ENCODE data around the gene INTS14.
A peak's percentile ranks its signal among the peaks of the same experiment; 100 is the strongest.
"Not testable (repeated sequence)": the region's sequence is repeated elsewhere in the genome, so short reads cannot be mapped to it uniquely, and the experiment has no call there.

Gene INTS14

DNA sequence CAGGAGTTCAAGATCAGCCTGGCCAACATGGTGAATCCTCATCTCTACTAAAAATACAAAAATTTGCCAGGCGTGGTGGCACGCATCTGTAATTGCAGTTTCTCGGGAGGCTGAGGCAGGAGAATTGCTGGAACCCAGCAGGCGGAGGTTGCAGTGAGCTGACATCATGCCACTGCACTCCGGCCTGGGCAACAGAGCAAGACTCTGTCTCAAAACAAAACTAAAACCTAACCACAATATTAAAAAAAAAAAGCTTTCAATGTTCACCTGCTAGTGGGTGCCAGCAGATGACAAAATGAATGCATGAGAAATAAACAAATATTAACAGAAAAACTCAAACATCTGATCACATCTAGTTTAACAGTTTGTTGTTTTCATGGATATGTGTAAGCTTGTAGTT is 19.8 kb upstream of the INTS14 start:
- DNase-seq (ENCODE audit: low spot score) = no peak

DNA sequence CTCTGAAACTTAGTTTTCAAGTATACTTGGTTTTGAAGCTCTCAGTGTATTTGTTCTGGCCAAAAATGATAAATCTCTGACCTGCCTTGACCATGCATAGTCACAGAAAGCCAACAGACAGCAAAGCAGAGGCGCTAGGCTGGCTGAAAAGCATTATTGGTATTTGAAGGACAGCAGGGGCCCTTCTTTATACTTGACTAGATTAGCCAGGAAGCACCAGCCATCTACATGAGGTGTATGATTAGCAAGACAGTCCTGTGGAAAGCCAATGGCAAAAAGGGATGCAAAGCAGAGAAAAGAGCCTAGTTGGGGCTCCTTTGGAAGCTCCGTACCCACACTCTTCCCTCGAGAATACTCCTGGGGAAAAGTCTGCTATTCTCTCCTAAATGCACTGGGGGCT is 18.6 kb upstream of the INTS14 start:
- no peak for DNase-seq (ENCODE audit: low spot score)

DNA sequence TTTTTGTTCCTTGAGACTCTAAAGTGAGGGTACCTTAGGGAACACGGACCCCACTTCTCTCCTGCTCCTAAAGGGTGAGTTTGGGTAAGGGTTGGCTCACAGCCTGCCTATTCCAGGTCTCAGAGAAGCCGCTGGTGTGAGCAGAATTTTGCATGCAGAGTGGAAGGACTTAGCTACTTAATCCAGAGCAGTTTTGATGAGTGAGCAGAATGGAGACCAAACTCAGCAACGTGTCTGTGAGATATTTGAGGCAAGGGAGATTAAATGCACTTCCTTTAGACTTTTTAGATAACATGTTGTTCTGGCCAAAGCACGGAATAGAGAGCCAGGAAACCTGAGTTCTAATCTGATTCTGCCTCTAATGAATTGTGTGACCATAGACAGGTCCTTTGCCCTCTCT is 15.9 kb upstream of the INTS14 start:
- no peak for DNase-seq (ENCODE audit: low spot score)

DNA sequence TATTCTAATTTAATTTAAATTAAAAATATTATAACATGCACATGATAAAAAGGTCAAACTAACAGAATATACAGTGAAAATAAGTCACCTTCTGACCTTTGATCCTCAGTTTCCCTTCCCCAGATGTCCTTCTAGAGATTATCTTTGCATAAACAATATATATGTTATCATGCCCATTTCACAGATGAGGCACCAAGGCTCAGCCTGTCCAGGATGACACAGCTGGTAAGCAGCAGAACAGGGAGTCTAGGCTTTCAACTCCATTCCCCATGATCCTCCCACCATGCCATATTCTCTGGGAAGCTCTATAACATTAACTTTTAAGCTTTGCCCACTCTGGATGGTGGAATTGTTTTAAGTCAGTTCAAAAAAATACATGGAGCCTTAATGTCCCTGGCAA is 12.2 kb upstream of the INTS14 start:
- no peak for DNase-seq (ENCODE audit: low spot score)

DNA sequence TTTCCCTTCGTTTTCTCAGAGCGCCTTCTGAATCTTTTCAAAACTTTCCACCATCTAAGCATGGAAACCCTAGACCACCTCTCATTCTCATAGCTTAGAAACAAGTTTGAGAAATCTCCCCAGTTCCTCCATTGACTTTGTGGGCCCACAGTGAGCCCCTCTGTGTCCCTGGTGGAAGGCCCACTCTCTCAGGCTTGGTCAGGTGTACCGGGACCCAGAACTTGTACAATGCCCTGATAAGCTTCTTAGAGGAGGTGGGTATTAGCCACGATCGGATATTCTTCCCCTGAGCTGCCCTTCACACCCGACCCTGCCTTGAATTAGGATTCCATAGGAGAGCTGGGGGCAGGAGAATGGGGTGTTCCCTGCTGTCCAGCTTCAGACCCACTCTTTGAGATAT is 10.7 kb upstream of the INTS14 start, which contains the start of gene SLC24A1:
TSS of gene SLC24A1 (plus strand) at position 301 of the 400 bp plus-strand sequence. CDS start 2,143 bp downstream, outside the sequence.
- DNase-seq (ENCODE audit: low spot score) = no peak

DNA sequence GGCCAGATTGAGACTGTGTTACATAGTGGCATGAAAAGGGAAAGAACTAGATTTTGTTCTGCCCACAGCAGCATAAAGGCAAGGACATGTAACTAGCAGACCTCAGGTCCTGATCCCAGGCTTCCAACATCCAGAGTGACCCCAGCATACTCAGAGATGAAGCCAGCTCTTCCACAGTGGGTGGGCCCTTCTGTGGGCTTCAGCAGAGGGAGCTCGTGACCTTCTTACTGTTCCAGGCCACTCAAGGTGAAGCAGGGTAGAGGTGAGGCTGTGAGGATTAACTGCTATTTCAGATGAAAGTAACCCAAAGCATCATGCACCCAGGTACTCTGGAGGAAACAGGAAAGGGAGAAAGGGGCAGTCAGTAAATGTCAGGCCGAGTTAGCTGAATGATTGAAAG is 9.9 kb upstream of the INTS14 start:
- DNase-seq (ENCODE audit: low spot score) = no peak

DNA sequence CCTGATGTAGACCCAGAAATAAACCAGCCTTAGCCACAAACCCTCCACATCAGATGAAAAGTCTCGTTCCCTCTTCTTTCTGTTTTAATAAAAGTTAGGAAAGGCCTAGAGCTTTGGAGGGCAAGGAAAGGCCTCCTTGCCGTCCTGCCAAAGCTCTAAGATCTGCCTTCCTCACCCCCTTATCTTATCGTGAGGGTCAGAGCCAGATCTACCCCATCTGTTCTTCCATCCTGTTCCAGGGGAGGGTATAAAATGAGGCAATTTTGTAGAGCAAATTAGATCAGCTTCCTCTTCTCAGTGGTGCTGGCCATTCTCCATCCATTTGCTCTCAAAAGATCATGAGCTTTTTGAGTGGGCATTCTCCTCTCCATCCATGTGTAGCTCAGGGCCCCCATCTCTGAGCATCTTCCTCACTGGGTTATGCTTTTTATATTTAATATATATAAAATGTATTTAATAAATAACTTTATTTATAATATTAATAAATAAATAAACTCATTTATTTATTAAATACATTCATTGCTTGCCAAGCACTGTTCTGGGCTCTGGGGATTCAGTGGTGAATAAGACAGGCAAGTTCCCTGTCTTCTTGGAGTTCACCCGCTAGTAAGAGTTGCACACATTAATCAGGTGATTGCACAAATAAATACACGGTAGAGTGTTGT is 8.8 kb upstream of the INTS14 start:
- DNase-seq (ENCODE audit: low spot score) = no peak

DNA sequence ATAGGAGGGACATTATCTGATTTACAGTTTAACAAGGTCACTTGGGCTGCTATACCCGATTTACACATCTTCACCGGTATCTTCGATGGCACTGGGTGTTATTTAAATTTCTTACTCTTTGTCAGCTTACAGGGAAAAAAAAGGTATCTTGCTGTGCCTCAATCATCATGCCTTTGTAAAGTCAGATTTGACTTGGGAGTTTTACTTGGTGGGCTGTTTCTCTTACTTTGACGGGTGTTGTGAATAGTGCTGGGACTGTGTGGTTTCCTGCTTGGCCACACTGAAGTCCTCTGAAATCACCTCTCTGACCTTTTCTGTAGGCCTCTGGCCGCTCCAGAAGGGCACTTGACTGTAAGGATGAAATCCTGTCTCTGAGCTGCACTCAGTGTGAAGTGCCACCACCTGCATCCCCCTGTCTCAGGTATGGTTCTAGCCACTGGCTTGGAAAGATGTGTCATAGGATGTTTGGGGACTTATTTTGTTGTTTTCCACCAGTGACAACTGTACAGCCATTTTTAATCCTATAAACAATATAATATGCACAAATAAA is 7.7 kb upstream of the INTS14 start:
- DNase-seq (ENCODE audit: low spot score) = no peak

DNA sequence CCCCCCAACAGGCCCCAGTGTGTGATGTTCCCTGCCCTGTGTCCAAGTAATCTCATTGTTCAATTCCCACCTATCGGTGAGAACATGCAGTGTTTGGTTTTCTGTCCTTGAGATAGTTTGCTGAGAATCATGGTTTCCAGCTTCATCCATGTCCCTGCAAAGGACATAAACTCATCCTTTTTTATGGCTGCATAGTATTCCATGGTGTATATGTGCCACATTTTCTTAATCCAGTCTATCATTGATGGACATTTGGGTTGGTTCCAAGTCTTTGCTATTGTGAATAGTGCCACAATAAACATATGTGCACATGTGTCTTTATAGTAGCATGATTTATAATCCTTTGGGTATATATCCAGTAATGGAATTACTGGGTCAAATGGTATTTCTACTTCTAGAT is 5.0 kb upstream of the INTS14 start:
- not testable (repeated sequence) for DNase-seq (ENCODE audit: low spot score)

DNA sequence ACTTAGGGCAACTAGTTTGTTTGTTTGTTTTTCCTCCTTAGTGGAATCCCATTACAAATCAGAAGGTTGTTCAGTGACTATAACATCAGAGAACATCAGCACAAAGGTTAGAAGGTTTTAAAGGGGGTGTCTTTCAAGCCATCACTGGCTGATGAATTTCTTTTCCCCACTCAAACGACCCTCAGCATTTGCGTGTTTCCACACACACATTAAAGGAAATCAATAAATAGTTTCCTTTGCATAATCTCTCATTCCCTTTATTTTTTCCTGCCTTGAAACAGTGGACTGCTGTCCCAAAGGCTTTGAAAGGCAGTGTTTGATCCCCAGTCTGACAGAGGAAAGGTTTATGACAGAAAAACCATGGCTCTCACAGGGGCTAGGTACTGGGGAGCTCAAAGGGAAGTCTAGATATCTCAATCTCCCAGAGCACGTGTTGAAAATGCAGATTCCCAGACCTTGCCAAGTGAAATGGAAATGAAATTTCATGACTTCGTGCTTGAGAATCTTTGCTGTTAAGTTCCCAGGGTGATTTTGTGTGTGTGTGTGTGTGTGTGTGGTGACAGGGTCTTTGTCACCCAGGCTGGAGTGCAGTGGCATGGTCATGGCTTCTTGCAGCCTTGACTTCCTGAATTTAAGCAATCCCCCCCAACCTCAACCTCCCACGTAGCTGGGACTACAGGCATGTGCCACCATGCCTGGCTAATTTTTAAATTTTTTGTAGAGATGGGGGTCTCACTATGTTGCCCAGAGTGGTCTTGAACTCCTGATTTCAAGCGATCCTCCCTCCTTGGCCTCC is 2.2 kb upstream of the INTS14 start:
- no peak for DNase-seq (ENCODE audit: low spot score)

DNA sequence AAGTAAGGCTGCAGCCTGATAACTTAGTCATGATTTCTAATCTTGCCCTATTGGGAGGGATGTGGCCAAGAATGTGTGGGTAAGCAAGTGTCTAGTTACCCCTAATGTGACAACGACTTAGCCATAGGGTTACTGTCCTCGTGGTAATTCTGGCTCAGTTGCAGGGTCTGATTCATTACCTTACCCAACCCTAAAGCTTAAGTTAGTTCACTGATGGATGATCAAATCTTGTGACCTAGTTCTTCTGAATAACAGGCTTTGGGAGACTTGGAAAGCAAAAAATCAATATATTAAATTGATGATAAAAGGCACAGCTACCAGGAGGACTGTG is 1.6 kb upstream of the INTS14 start:
- no peak for DNase-seq (ENCODE audit: low spot score)

DNA sequence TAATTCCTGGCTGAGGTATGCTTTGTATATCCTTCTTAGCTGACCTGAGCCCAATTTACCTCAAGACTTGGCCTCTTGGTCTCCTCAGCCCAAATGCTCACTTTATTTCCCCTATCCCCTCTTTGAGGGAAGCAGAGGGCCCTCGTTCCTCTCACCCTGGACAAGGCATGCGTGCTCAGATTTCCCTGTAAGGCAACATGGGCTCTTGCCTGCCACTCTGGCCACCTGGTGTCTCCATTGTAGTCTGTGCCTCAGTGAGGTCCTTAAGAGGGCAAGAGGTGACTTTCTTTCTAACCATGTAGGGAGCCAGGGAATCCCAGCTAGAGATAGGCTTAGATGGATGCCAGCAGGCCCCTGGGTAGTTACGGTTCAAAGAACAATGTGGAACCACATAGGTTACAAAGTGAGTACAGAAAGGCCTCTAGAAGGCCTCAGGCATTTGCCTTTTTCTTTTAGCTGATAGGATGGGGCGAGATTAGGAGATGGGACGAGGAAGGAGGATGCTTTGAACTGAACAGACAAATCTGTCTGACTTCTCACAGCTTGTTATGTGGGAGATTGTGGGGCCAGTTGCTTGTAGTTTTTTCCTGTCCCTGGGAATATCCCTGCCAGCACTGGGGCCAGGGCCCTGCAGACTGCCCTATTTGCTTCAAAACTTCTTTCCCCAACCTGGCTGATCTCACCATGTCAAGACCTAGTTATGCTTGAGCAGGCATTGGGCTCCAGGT is 1.1 kb upstream of the INTS14 start:
- DNase-seq (ENCODE audit: low spot score) = no peak

DNA sequence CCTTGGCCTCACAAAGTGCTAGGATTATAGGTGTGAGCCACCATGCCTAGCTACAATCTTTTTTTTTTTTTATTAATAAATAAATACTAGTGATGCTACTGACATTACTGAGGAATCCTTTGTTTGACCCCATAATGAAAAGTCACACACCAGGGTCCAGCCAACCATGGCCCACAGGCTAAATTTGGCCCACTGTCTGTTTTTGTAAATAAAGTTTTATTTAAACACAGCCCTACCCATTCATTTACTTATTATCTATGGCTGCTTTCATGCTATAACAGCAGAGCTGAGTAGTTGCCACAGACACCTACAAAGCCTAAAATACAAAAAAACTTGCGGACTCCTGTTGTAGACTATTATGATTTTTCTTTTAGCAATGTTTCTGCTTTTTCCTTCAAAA is 7.4 kb downstream of the INTS14 start:
- no peak for DNase-seq (ENCODE audit: low spot score)

DNA sequence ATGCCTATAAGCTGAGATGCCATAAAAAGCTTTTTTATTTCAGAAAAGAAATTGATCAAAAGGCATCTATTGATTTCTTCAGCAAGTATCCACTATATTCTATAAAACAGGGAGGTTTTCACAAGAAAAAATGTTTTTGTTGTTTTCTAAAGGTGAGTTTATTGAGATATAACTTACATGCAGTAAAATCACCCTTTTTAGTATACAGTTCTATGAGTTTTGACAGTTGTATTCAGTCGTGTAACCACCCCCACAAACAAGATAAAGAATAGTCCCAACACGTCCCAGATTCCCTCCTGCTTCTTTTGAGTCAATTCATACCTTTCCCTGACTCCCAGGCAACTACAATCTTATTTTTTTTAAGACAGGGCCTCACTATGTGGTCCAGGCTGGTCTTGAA is 7.8 kb downstream of the INTS14 start:
- DNase-seq (ENCODE audit: low spot score) = no peak

DNA sequence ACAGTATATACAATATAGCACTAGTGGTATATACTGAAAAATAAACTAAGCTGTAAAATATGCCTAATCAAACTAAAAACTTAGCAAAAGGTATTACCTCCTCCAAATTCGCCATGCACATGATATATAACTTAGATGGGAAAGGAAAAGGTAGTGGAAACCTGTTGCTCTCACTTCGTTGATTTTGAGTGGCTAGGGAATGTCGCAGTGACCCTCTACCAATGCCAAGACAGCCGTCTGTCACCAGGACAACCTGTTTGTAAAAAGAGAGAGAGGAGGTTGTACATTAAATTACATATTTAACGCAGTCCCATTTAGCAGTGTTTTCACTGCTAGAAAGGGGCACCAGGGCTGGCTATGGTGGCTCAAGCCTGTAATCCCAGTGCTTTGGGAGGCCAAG is 11.3 kb downstream of the INTS14 start:
- DNase-seq (ENCODE audit: low spot score) = no peak

DNA sequence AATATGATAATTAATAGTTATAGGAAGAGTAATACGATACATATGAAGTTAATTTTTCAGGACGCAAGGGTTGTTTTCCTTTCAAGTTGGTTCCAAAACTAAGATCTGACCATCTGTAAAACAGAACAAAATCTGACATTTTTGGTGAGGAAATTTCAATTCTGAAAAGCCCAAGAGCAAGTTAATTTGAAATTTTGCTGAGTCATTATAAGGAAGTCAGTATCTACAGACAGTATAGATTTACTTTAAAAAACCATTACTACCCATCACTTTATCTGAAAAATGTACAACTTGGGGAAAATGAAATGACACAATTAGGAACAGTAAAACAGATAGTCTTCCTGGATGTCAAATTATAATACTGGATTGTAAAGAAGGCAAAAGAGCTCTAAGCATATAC is 12.5 kb downstream of the INTS14 start:
- DNase-seq (ENCODE audit: low spot score) = no peak

DNA sequence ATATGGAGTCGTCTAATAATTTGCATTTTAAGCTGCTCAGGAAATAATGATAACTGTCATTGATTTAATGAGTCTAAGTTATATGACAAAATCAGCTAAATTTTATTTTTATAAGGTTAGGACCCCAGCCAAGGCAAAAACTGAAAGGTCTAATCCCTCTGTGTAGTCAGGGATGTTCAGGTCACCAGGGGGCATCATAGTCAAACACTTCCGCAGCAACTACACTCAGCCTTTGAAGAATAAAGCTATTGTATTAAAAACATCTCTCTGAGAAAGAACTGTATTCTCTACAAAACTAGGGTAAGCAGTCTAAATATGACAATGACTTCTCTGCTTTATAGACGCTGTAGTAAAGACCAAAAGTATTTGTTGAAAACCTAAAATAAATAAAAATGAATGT is 15.0 kb downstream of the INTS14 start:
- DNase-seq (ENCODE audit: low spot score) = peak; percentile 76

DNA sequence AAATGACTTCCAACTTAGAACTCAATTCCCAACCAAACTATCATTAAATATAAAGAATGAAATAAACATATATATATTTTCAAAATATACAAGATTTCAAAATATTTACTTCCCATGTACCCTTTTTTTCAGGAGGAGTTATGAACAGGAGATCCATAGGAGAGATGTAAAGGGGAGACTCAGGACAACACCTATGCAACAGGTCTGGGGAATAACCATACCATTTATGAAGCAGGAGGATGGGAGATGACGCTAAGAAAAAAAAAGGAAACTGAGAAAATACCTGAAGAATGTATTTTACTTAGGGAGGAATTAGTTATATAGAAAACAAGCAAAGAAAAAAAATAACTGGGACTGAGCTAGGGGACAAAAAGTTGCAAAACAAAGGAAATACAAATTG is 23.8 kb downstream of the INTS14 start:
- DNase-seq (ENCODE audit: low spot score) = no peak

DNA sequence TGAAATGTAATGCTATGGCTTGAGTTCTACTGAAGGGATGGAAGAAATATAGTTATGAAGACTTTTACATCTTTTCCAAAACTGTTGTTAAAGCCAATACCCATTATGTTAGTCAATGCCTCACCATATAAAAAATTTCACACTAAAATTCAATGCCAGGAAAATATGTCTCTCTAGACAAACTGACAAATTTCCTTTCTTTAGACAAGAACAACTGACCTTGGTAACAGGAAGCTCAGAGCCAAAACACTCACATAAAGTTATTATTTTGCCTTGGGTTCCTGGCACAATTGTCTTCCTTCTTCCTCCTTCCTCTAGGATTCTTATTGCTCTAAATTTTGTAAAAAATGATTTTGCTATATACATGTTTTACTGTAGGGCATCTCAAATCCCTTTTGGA is 26.7 kb downstream of the INTS14 start:
- no peak for DNase-seq (ENCODE audit: low spot score)

DNA sequence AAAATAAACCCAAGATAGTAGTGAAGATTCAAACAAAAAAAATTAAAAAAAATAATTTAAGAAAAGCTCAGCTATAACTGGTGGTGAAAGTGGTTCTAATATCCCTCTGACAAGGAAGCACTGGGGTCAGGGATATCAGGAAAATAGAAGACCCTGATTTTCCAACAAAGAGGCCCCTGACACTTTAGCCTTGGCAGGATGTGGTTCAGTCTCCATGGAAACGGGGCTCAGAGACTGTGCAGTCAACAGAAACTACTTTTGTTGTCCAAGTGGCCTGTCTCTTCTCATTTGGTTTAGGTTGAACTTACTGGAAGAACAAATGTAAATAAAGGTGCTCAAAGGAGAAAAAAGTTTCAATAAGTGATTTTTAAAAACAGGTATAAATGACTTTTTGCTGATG is 27.2 kb downstream of the INTS14 start:
- DNase-seq (ENCODE audit: low spot score) = no peak

DNA sequence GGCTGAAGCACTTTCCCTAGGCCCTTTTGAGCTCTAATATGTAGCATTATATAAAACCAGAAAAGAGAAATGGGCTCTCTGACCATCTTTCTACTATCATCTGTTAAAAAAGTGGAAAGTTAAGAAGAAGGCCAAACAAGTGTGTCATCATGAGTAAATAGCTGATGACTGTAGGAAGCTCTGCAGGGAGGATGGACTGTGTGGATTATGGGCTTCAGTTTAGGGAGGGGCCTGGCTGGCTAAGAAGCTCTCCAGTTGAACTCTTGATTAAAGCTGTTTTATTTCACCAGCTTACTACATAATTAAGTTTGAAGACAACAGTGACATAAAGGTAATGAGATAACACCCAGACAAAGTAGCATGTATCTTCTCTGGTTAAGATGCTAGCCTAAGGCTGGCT is 30.6 kb downstream of the INTS14 start:
- DNase-seq (ENCODE audit: low spot score) = no peak

DNA sequence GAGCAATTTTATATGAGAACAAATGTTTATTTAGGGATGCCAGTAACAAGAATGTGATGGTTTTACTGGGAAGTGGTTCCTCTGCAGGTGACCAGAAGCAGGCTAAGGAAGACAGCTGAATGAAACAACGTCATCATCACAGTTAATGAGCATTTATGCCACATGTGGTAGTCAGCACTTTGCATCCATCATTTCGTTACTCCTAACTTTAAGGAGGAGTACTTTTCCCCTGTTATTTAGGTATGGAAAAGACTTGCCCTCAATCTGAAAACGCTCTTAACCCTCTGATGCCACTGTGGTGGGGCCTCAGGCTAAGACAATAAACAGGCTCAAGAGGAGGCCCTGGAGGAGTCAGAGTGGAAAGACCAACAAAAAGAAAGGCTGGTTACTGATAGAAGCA is 31.2 kb downstream of the INTS14 start:
- DNase-seq (ENCODE audit: low spot score) = no peak
